IMR-90 (cell line): Measurements from ENCODE around the gene IFIT1. TPM values are rescaled to one million over a fixed set of nuclear protein-coding genes. Genes with fewer than 3 reads are reported as not detected.

Source experiments
- ATAC-seq: fragments of 200-7000 bp; cut with Tn5 transposase; 2 replicates; pipeline ENCODE4 v1.9.1; 2020; ENCODE audit warnings: low read depth, mild to moderate bottlenecking, moderate library complexity
- Bru-seq: library from RNA; stranded (reverse); fragments of 400-500 nt; gene quantifications from one replicate; lab custom pipeline; 2021; lab: Mats Ljungman, UMichigan
- BruChase-seq, 2 experiments: library from RNA; stranded (reverse); fragments of 400-500 nt; gene quantifications; one replicate each; lab custom pipeline; 2021; lab: Mats Ljungman, UMichigan
- BruUV-seq: library from RNA; stranded (reverse); fragments of 400-500 nt; replicated peaks from 2 replicates; lab custom pipeline; 2021; lab: Mats Ljungman, UMichigan
- CTCF ChIA-PET: fragments of 300-600 bp; formaldehyde crosslinking; extraction: SDS; loops from one replicate; lab custom pipeline; 2021; ENCODE audit warnings: antibody characterized with exemption; lab: Yijun Ruan, JAX
- POLR2A ChIA-PET: fragments of 300-600 bp; sonication (Branson Sonifier 250); formaldehyde crosslinking; loops from one replicate; lab custom pipeline; 2022; ENCODE audit warnings: antibody characterized with exemption; ENCODE audit not compliant: unreplicated experiment; lab: Charles Lee
- DNase-seq: peaks from one replicate; pipeline ENCODE4 v3.0.0; 2013
- H2AFZ ChIP-seq: replicated peaks from 2 replicates; pipeline ENCODE3; 2013; ENCODE audit warnings: low read length, mild to moderate bottlenecking; ENCODE audit not compliant: poor library complexity
- H2AK5ac ChIP-seq: 2 replicates; pipeline ENCODE4 v1.6.1; 2013; ENCODE audit warnings: low read depth, low read length, inconsistent platforms
- H2AK9ac ChIP-seq: replicated peaks from 2 replicates; pipeline ENCODE3; 2013; ENCODE audit warnings: mild to moderate bottlenecking, low read depth, low read length, moderate library complexity; ENCODE audit not compliant: poor library complexity
- H2BK120ac ChIP-seq: 2 replicates; pipeline ENCODE4 v1.6.1; 2013; ENCODE audit warnings: low read depth, low read length, inconsistent platforms
- H2BK15ac ChIP-seq: 3 replicates; pipeline ENCODE4 v1.6.1; 2013; ENCODE audit warnings: low read depth, low read length, inconsistent platforms
- H2BK20ac ChIP-seq: 2 replicates; pipeline ENCODE4 v1.6.1; 2013; ENCODE audit warnings: low read depth, mild to moderate bottlenecking, inconsistent platforms, low read length, moderate library complexity
- H2BK5ac ChIP-seq: 2 replicates; pipeline ENCODE4 v1.6.1; 2013; ENCODE audit warnings: mild to moderate bottlenecking, low read depth, low read length, inconsistent platforms; ENCODE audit not compliant: poor library complexity, severe bottlenecking
- H3K14ac ChIP-seq: replicated peaks from 2 replicates; pipeline ENCODE4 v1.6.1; 2013; ENCODE audit warnings: low read depth, low read length, inconsistent platforms
- H3K18ac ChIP-seq: 2 replicates; pipeline ENCODE4 v1.6.1; 2013; ENCODE audit warnings: low read depth, low read length, control low read depth
- H3K23ac ChIP-seq: 2 replicates; pipeline ENCODE4 v1.6.1; 2013; ENCODE audit warnings: low read depth, low read length, inconsistent platforms
- H3K27ac ChIP-seq: 2 replicates; pipeline ENCODE4 v1.5.1; 2013; ENCODE audit warnings: mild to moderate bottlenecking, control low read depth, low read length; ENCODE audit not compliant: insufficient read depth
- H3K27me3 ChIP-seq: 2 replicates; pipeline ENCODE4 v1.6.1; 2013; ENCODE audit warnings: low read length; ENCODE audit not compliant: control insufficient read depth, insufficient read depth
- H3K36me3 ChIP-seq: 2 replicates; pipeline ENCODE4 v1.6.1; 2013; ENCODE audit warnings: low read length, mixed read lengths; ENCODE audit not compliant: control insufficient read depth, insufficient read depth
- H3K4ac ChIP-seq: 2 replicates; pipeline ENCODE4 v1.6.1; 2013; ENCODE audit warnings: low read depth, low read length, inconsistent platforms
- H3K4me1 ChIP-seq: 2 replicates; pipeline ENCODE4 v1.6.1; 2013; ENCODE audit warnings: low read length, mixed read lengths; ENCODE audit not compliant: control insufficient read depth, insufficient read depth
- H3K4me2 ChIP-seq: 2 replicates; pipeline ENCODE4 v1.6.1; 2013; ENCODE audit warnings: low read depth, mild to moderate bottlenecking, control low read depth, low read length, moderate library complexity
- H3K4me3 ChIP-seq: 2 replicates; pipeline ENCODE4 v1.5.1; 2013; ENCODE audit warnings: low read depth, mild to moderate bottlenecking, control low read depth, low read length, moderate library complexity; ENCODE audit not compliant: insufficient read depth
- H3K56ac ChIP-seq: 2 replicates; pipeline ENCODE4 v1.6.1; 2013; ENCODE audit warnings: low read length, inconsistent platforms; ENCODE audit not compliant: insufficient read depth; ENCODE audit errors: extremely low read depth
- H3K79me1 ChIP-seq, 2 experiments: 2 replicates each; pipeline ENCODE4 v1.6.1; 2013; ENCODE audit warnings: low read length in 2 of 2, inconsistent platforms in 1 of 2, low read depth in 1 of 2
- H3K9ac ChIP-seq: 2 replicates; pipeline ENCODE4 v1.6.1; 2013; ENCODE audit warnings: low read depth, low read length, control low read depth
- H3K9me1 ChIP-seq: 2 replicates; pipeline ENCODE4 v1.6.1; 2013; ENCODE audit warnings: low read length, inconsistent platforms; ENCODE audit not compliant: insufficient read depth
- H3K9me3 ChIP-seq: 2 replicates; pipeline ENCODE4 v1.6.1; 2013; ENCODE audit warnings: low read length; ENCODE audit not compliant: control insufficient read depth, insufficient read depth
- H4K20me1 ChIP-seq: 2 replicates; pipeline ENCODE4 v1.6.1; 2013; ENCODE audit warnings: low read length, inconsistent platforms; ENCODE audit not compliant: insufficient read depth
- H4K5ac ChIP-seq: 2 replicates; pipeline ENCODE4 v1.6.1; 2013; ENCODE audit warnings: mild to moderate bottlenecking, low read depth, low read length, control low read depth
- H4K8ac ChIP-seq, 2 experiments: 2 replicates each; pipeline ENCODE4 v1.6.1; 2013; ENCODE audit warnings: low read depth in 2 of 2, low read length in 2 of 2, control low read depth in 1 of 2, inconsistent platforms in 1 of 2
- H4K91ac ChIP-seq: 2 replicates; pipeline ENCODE4 v1.6.1; 2013; ENCODE audit warnings: low read depth, low read length, inconsistent platforms; ENCODE audit not compliant: insufficient read depth
- MAFK ChIP-seq: IDR thresholded peaks from 2 replicates; pipeline ENCODE4 v1.6.1; 2012; ENCODE audit warnings: low read depth, low read length, improper control_type of control experiment
- USF2 ChIP-seq: fragments of 150-350 bp; IDR thresholded peaks from 2 replicates; pipeline ENCODE4 v1.6.1; 2017; ENCODE audit warnings: mild to moderate bottlenecking, antibody characterized with exemption, low read length, low read depth
- WGBS, 2 experiments: methylation state at CpG; one replicate each; pipeline versions ENCODE4 v1.1.5 to v1.1.7; 2013; ENCODE audit warnings: missing lambda C conversion rate in 2 of 2; ENCODE audit not compliant: insufficient read length in 1 of 2; ENCODE audit errors: extremely low coverage in 2 of 2; 5-methylcytosine and 5-hydroxymethylcytosine counted together
- dilution Hi-C: fragments of 300-500 bp; cut with HindIII; formaldehyde crosslinking; loops from one replicate; pipeline ENCODE4 v1.14.3; 2018; ENCODE audit warnings: low sequenced_read_pairs; ENCODE audit not compliant: unreplicated experiment
- in situ Hi-C: fragments of 300-500 bp; cut with MboI; formaldehyde crosslinking; loops from 3 replicates; pipeline ENCODE4 v1.14.3; 2019; ENCODE audit warnings: low sequenced_read_pairs, inconsistent platforms, mixed read lengths
- intact Hi-C: fragments of 100-400 bp; cut with micrococcal nuclease; formaldehyde crosslinking; loops from 2 replicates; pipeline ENCODE4 v1.10.0; 2022
- long read RNA-seq: library from polyadenylated mRNA; unstranded; transcript quantifications from one replicate; pipeline ENCODE4 v2.0.0, GENCODE V29; 2021; ENCODE audit not compliant: unreplicated experiment
- polyA plus RNA-seq, 3 experiments: library from polyadenylated mRNA; depleted of rRNA; stranded (reverse); fragments of >200 nt; gene quantifications; 2 replicates each; pipeline ENCODE4 v1.2.3, GENCODE V29; 2012; ENCODE audit warnings: low replicate concordance in 1 of 3
- total RNA-seq: library from RNA; depleted of rRNA; stranded (reverse); fragments of >200 nt; gene quantifications from 2 replicates; pipeline ENCODE4 v1.2.3, GENCODE V29; 2012; rRNA removed

The IFIT1 gene
- total RNA-seq (6.8 and 7.5 TPM in 2 replicates), polyA plus RNA-seq (2012; rRNA removed) (4.5 and 6.1 TPM in 2 replicates), Bru-seq, nascent RNA (percentile 38 among the genes with signal in this experiment), BruChase-seq, experiment 1, labeled RNA remaining after a 6-hour chase (percentile 32 among the genes with signal in this experiment), BruChase-seq, experiment 2, labeled RNA remaining after a 2-hour chase (percentile 34 among the genes with signal in this experiment)
- 1.2 and 2.8 TPM in 2 replicates for polyA plus RNA-seq (2012; cell fraction: cytosol; rRNA removed)
- polyA plus RNA-seq (2012; cell fraction: nucleus; rRNA removed; ENCODE audit: low replicate concordance): 0.23 and 3.1 TPM in 2 replicates
- long read RNA-seq, transcript IFIT1-201 (2 exons, 1,880 nt): major isoform, 11 of 12 reads
- long read RNA-seq, partial matches to known transcripts: 0 of 12 reads
- long read RNA-seq, other reads (novel, unspliced or antisense): 1 of 12 reads

GRCh38 chr10:89391907-89392756 lies at the start of gene IFIT1:
IFIT1 (plus strand) TSS chr10:89392623; CDS start chr10:89392713, 90 bp downstream.
- no peaks in the 10 kb centered on the region for H3K27me3 ChIP-seq
- no peaks in the 10 kb centered on the region for H3K36me3 ChIP-seq
- WGBS, 2 experiments: no CpG with 5 or more reads among the region's 8 CpGs
- peak within 1 kb of the TSS; percentile 83 for H2BK120ac ChIP-seq
- intact Hi-C loops (no loop called here), dilution Hi-C loops (no loop called here), in situ Hi-C loops (no loop called here)
- peak within 1 kb of the TSS; percentile 86 for H3K14ac ChIP-seq
- BruUV-seq: no TSS peak
- peak within 1 kb of the TSS; percentile 71 for H4K5ac ChIP-seq
- no peaks in the 10 kb centered on the region for H3K9me1 ChIP-seq
- peak within 1 kb of the TSS; percentile 89 for H3K4me2 ChIP-seq
- H3K9me3 ChIP-seq: no peaks in the 10 kb centered on the region
- peak within 1 kb of the TSS; percentile 24; the same call in 1 of the 3 replicates for H2BK15ac ChIP-seq
- H2AK9ac ChIP-seq: no peak within 1 kb of the TSS
- H4K20me1 ChIP-seq: peaks cover 3% of the 10 kb centered on the region; the same call in 1 of the 2 replicates
- DNase-seq (peak; percentile 95), ATAC-seq (peak; percentile 94)
- H3K4me1 ChIP-seq: no peaks in the 10 kb centered on the region; the same call in 1 of the 2 replicates
- H3K4me3 ChIP-seq: peak within 1 kb of the TSS; percentile 68
- peak within 1 kb of the TSS; percentile 51; the same call in 1 of the 2 replicates for H2BK20ac ChIP-seq
- peak within 1 kb of the TSS; percentile 90 for H2BK5ac ChIP-seq
- ChIA-PET CTCF (interaction anchor here (0.6 to 1.3 kb wide), 3 partner anchors 14 to 74 kb away, joined by 3 to 6 read pairs (median 4); no protein-coding TSS in a partner anchor), POLR2A (interaction anchor here (0.6 to 0.9 kb wide), 4 partner anchors 21 to 1610 kb away, joined by 6 to 19 read pairs (median 8); no protein-coding TSS in a partner anchor)
- H3K18ac ChIP-seq: peak within 1 kb of the TSS; percentile 83
- H3K79me1 ChIP-seq: peaks cover 0 to 3% of the 10 kb centered on the region in 2 experiments; a peak in 1 of 4 replicates
- H3K9ac ChIP-seq: peak within 1 kb of the TSS; percentile 81
- H3K23ac ChIP-seq: peak within 1 kb of the TSS; percentile 50
- peak within 1 kb of the TSS; percentile 36 to 99 for H4K8ac ChIP-seq
- 0 out of 2 replicates have a peak, but pooled peaks have one; percentile 16 for TF ChIP-seq MAFK
- TF ChIP-seq USF2: no peak
- peak within 1 kb of the TSS; percentile 88 for H4K91ac ChIP-seq
- peak within 1 kb of the TSS; percentile 94; the same call in 1 of the 2 replicates for H3K56ac ChIP-seq
- H3K4ac ChIP-seq: peak within 1 kb of the TSS; percentile 82
- H2AK5ac ChIP-seq: no peak within 1 kb of the TSS
- peak within 1 kb of the TSS; percentile 93 for H2AFZ ChIP-seq
- peak within 1 kb of the TSS; percentile 87 for H3K27ac ChIP-seq
